ENCODE data around the gene RAPGEF1.
"Not testable (repeated sequence)": the region's sequence is repeated elsewhere in the genome, so short reads cannot be mapped to it uniquely, and the experiment has no call there.

RAPGEF1 gene

DNA sequence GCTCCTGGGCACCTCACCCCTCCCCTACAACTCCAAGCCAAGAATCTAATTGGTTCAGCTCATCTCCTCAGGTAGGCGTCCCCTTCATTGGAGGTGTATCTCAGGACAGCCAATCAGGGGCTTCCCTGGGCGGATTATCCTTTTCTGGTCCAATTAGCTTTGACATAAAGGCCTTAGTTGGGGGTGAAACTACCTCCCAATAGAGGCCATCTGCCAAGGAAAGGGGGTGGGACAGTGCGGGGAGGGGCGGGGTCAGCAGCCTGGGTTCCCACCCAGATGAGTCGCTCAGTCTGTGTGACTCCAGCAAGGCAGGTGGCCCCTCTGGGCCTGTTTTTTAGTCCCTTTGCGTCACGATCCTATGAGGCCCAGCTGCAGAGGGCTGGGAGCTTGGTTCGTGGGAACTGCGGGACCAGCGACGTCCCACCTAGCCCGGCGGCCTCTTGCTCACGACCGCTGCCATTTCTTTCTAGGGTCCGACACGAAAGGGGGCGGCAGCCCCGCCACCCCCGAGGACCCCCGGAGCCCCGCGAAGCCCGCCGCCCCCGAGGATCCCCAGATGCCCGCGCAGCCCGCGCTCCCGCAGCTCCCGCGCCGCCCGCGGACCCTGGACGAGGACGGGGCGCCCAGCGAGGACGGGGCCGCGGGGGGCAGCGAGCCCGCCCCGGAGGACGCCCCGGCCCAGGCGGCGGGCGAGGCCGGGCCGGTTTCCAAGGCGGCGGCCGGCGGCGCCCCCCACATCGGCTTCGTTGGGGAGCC, 185.6 kb downstream of the RAPGEF1 start:
- Histone ChIP-seq H3K9ac (ENCODE audit: low read length) (no peak overlapping the region), H3K9me3 (ENCODE audit: control insufficient read depth, low read length) (peaks cover 4% of the 10 kb centered on the region), H3K4me1 (ENCODE audit: control insufficient read depth, insufficient read depth, low read length) (no peaks in the 10 kb centered on the region), H3K27me3 (replicated peaks; ENCODE audit: control insufficient read depth, insufficient read depth, low read length) (peaks cover 30% of the 10 kb centered on the region), H3K4me3 (ENCODE audit: low read length) (no peak overlapping the region), H3K36me3 (ENCODE audit: control insufficient read depth, insufficient read depth, low read length, severe bottlenecking) (no peaks in the 10 kb centered on the region)
- no peak for DNase-seq (ENCODE audit: low read depth)

DNA sequence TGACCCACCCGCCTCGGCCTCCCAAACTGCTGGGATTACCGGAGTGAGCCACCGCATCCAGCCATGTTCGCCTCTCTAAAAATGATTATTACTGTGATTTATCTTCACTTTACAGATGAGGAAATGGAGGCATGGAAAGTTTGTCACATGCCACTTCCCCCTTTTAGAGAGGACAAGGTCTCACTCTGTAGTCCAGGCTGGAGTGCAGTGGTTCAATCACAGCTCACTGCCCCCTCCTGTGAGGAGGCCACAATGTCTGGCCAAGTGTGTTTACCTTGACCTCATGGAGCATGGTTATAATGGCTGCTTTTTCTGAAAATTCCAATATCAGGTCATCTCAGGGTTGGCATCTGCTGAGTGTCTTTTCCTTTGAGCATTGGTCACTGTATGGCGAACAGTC, 187.8 kb downstream of the RAPGEF1 start:
- Histone ChIP-seq H3K9ac (ENCODE audit: low read length) (no peak overlapping the region), H3K4me3 (ENCODE audit: low read length) (no peak overlapping the region), H3K36me3 (ENCODE audit: control insufficient read depth, insufficient read depth, low read length, severe bottlenecking) (no peaks in the 10 kb centered on the region), H3K27me3 (replicated peaks; ENCODE audit: control insufficient read depth, insufficient read depth, low read length) (peaks cover 43% of the 10 kb centered on the region), H3K4me1 (ENCODE audit: control insufficient read depth, insufficient read depth, low read length) (no peaks in the 10 kb centered on the region), H3K9me3 (ENCODE audit: control insufficient read depth, low read length) (peaks cover 7% of the 10 kb centered on the region)
- DNase-seq (ENCODE audit: low read depth), result no peak

GRCh38 chr9:131550465-131550864, 189.4 kb downstream of the RAPGEF1 start:
- not testable (repeated sequence) for H3K36me3 ChIP-seq (ENCODE audit: control insufficient read depth, insufficient read depth, low read length, severe bottlenecking); H3K4me1 ChIP-seq (ENCODE audit: control insufficient read depth, insufficient read depth, low read length); H3K9me3 ChIP-seq (ENCODE audit: control insufficient read depth, low read length); H3K4me3 ChIP-seq (ENCODE audit: low read length); H3K9ac ChIP-seq (ENCODE audit: low read length); DNase-seq (ENCODE audit: low read depth)
- H3K27me3 ChIP-seq (replicated peaks; ENCODE audit: control insufficient read depth, insufficient read depth, low read length), result peaks cover 49% of the 10 kb centered on the region

GRCh38 chr9:131549186-131549585, 190.7 kb downstream of the RAPGEF1 start:
- Histone ChIP-seq H3K27me3 (replicated peaks; ENCODE audit: control insufficient read depth, insufficient read depth, low read length) (peaks cover 44% of the 10 kb centered on the region), H3K9me3 (ENCODE audit: control insufficient read depth, low read length) (peaks cover 12% of the 10 kb centered on the region)
- not testable (repeated sequence) for H3K36me3 ChIP-seq (ENCODE audit: control insufficient read depth, insufficient read depth, low read length, severe bottlenecking); DNase-seq (ENCODE audit: low read depth); H3K9ac ChIP-seq (ENCODE audit: low read length); H3K4me1 ChIP-seq (ENCODE audit: control insufficient read depth, insufficient read depth, low read length); H3K4me3 ChIP-seq (ENCODE audit: low read length)

DNA sequence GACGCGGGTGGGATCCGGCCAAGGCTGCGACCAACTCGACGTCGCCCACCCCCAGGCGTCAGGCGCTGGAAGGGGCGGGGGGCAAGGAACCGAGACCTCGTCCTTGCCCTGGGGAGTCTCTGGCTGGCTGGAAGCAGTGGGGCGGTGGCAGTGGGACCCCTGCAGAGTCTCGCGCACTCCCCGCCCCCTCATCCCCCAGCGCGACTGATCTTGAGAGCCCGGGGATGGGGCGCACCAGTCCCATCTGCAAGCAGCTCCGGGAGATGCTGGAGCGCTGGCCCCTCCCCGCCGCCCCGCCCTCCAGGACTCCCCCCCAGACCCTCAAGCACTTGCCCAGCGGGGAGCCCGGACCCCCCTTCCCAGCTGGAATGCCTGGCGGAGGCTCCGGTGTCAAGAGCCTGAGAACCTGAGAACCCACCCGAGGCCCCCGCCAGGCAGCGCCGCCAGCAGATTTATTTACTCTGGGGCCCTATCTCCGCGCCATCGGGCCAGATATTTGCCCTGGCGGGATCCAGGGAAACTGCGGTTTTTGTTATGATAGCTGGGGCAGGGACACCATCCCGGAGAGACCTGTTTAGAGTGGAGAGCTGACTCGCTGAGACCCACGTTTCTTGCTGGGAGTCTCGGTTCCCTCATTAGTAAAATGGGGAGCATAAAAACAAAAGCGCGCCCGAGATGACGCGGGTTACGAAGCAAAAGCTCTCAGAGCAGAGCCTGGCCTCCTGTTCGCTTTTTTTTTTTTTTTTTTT, 193.4 kb downstream of the RAPGEF1 start:
- H3K27me3 ChIP-seq (replicated peaks; ENCODE audit: control insufficient read depth, insufficient read depth, low read length), result peaks cover 27% of the 10 kb centered on the region
- peaks cover 31% of the 10 kb centered on the region for H3K9me3 ChIP-seq (ENCODE audit: control insufficient read depth, low read length)
- no peaks in the 10 kb centered on the region for H3K4me1 ChIP-seq (ENCODE audit: control insufficient read depth, insufficient read depth, low read length)
- DNase-seq (ENCODE audit: low read depth), result peak; percentile 59
- no peak overlapping the region for H3K9ac ChIP-seq (ENCODE audit: low read length)
- H3K36me3 ChIP-seq (ENCODE audit: control insufficient read depth, insufficient read depth, low read length, severe bottlenecking), result no peaks in the 10 kb centered on the region
- peak overlapping the region; percentile 58 for H3K4me3 ChIP-seq (ENCODE audit: low read length)

DNA sequence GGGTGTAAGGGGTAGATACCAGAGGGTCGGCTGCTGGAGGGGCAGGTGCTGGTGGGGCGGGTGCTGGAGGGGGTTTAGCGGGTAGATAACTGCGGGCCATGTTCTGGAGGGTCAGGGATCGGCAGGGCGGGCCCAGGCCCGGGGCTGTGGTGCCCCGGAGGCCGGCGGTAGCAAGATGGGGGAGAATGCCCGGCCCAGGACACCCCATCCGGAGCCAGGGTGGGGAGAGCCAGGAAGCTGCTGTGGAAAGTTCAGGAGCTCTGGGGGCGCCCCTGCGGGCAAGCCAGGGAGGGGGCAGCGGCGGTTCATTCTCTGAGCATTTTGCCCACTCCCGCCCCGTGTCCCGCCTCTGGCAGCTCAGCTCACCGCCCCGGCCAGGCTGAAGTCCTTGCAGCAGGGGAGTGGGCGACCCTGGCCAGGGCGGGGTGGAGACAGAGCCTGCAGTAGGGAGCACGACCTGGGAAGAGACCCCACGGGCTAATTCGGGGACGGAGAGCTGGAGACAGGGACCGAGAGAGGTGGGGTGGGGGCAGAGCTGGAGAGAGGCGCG, 194.0 kb downstream of the RAPGEF1 start:
- no peak for DNase-seq (ENCODE audit: low read depth)
- Histone ChIP-seq H3K36me3 (ENCODE audit: control insufficient read depth, insufficient read depth, low read length, severe bottlenecking) (no peaks in the 10 kb centered on the region), H3K4me1 (ENCODE audit: control insufficient read depth, insufficient read depth, low read length) (no peaks in the 10 kb centered on the region), H3K9me3 (ENCODE audit: control insufficient read depth, low read length) (peaks cover 31% of the 10 kb centered on the region), H3K9ac (ENCODE audit: low read length) (no peak overlapping the region), H3K27me3 (replicated peaks; ENCODE audit: control insufficient read depth, insufficient read depth, low read length) (peaks cover 27% of the 10 kb centered on the region), H3K4me3 (ENCODE audit: low read length) (no peak overlapping the region)

- H3K4me3 ChIP-seq (ENCODE audit: low read length), result no peak within 1 kb of the TSS
- no peak within 1 kb of the TSS for H3K9ac ChIP-seq (ENCODE audit: low read length)
- H3K36me3 ChIP-seq (ENCODE audit: control insufficient read depth, insufficient read depth, low read length, severe bottlenecking), result no peaks in the 10 kb centered on the region
- DNase-seq (ENCODE audit: low read depth), result no peak
- no peaks in the 10 kb centered on the region for H3K4me1 ChIP-seq (ENCODE audit: control insufficient read depth, insufficient read depth, low read length)
- H3K27me3 ChIP-seq (replicated peaks; ENCODE audit: control insufficient read depth, insufficient read depth, low read length), result peaks cover 29% of the 10 kb centered on the region
- H3K9me3 ChIP-seq (ENCODE audit: control insufficient read depth, low read length), result peaks cover 31% of the 10 kb centered on the region
These were observed 194.7 kb downstream of the RAPGEF1 start, which contains the start of gene PRRT1B for GRCh38 chr9:131545003-131545785. PRRT1B (plus strand) TSS chr9:131545523; CDS start chr9:131545616, 93 bp downstream.

GRCh38 chr9:131543141-131543540, 196.7 kb downstream of the RAPGEF1 start:
- peaks cover 19% of the 10 kb centered on the region for H3K27me3 ChIP-seq (replicated peaks; ENCODE audit: control insufficient read depth, insufficient read depth, low read length)
- DNase-seq (ENCODE audit: low read depth), result no peak
- peaks cover 28% of the 10 kb centered on the region for H3K9me3 ChIP-seq (ENCODE audit: control insufficient read depth, low read length)
- no peaks in the 10 kb centered on the region for H3K36me3 ChIP-seq (ENCODE audit: control insufficient read depth, insufficient read depth, low read length, severe bottlenecking)
- H3K9ac ChIP-seq (ENCODE audit: low read length), result no peak overlapping the region
- H3K4me3 ChIP-seq (ENCODE audit: low read length), result no peak overlapping the region
- no peaks in the 10 kb centered on the region for H3K4me1 ChIP-seq (ENCODE audit: control insufficient read depth, insufficient read depth, low read length)

- Histone ChIP-seq H3K36me3 (ENCODE audit: control insufficient read depth, insufficient read depth, low read length, severe bottlenecking) (no peaks in the 10 kb centered on the region), H3K4me1 (ENCODE audit: control insufficient read depth, insufficient read depth, low read length) (no peaks in the 10 kb centered on the region), H3K9ac (ENCODE audit: low read length) (no peak overlapping the region), H3K27me3 (replicated peaks; ENCODE audit: control insufficient read depth, insufficient read depth, low read length) (peaks cover 5% of the 10 kb centered on the region), H3K4me3 (ENCODE audit: low read length) (no peak overlapping the region), H3K9me3 (ENCODE audit: control insufficient read depth, low read length) (peaks cover 25% of the 10 kb centered on the region)
- no peak for DNase-seq (ENCODE audit: low read depth)
These were observed 200.5 kb downstream of the RAPGEF1 start for GRCh38 chr9:131539223-131539923.

GRCh38 chr9:131537946-131538345, 201.9 kb downstream of the RAPGEF1 start:
- no peak overlapping the region for H3K4me3 ChIP-seq (ENCODE audit: low read length)
- no peaks in the 10 kb centered on the region for H3K36me3 ChIP-seq (ENCODE audit: control insufficient read depth, insufficient read depth, low read length, severe bottlenecking)
- H3K9me3 ChIP-seq (ENCODE audit: control insufficient read depth, low read length), result peaks cover 11% of the 10 kb centered on the region
- no peak overlapping the region for H3K9ac ChIP-seq (ENCODE audit: low read length)
- DNase-seq (ENCODE audit: low read depth), result no peak
- H3K27me3 ChIP-seq (replicated peaks; ENCODE audit: control insufficient read depth, insufficient read depth, low read length), result peaks cover 5% of the 10 kb centered on the region
- no peaks in the 10 kb centered on the region for H3K4me1 ChIP-seq (ENCODE audit: control insufficient read depth, insufficient read depth, low read length)
